Suppressor macrophage treated with lipopolysaccharide for 4 hours (primary cell): ENCODE data around the gene CEP192.
"Not testable (repeated sequence)": the region's sequence is repeated elsewhere in the genome, so short reads cannot be mapped to it uniquely, and the experiment has no call there.

ENCODE experiments used
- DNase-seq: peaks from one replicate; pipeline ENCODE4 v3.0.0-alpha.2; 2020

The CEP192 gene

GRCh38 chr18:13036622-13037320 lies 45.6 kb downstream of the CEP192 start:
- no peak for DNase-seq

- no peak for DNase-seq
These were observed 48.6 kb downstream of the CEP192 start for GRCh38 chr18:13039806-13040205.

GRCh38 chr18:13043066-13043465 lies 51.9 kb downstream of the CEP192 start:
- DNase-seq = no peak

GRCh38 chr18:13048061-13048595 lies 57.0 kb downstream of the CEP192 start:
- DNase-seq = peak; percentile 50

GRCh38 chr18:13051159-13051558 lies 60.0 kb downstream of the CEP192 start:
- no peak for DNase-seq

- peak; percentile 33 for DNase-seq
These were observed 60.8 kb downstream of the CEP192 start for GRCh38 chr18:13051950-13052349.

GRCh38 chr18:13054336-13054735 lies 63.2 kb downstream of the CEP192 start:
- no peak for DNase-seq

- DNase-seq = no peak
These were observed 70.5 kb downstream of the CEP192 start for GRCh38 chr18:13061630-13062189.

- peak; percentile 22 for DNase-seq
These were observed 76.0 kb downstream of the CEP192 start for GRCh38 chr18:13067124-13067523.

GRCh38 chr18:13067966-13068365 lies 76.8 kb downstream of the CEP192 start:
- DNase-seq = no peak

- no peak for DNase-seq
These were observed 79.3 kb downstream of the CEP192 start for GRCh38 chr18:13070460-13070859.

GRCh38 chr18:13076886-13077285 lies 85.7 kb downstream of the CEP192 start:
- DNase-seq = no peak

GRCh38 chr18:13077473-13077872 lies 86.3 kb downstream of the CEP192 start:
- DNase-seq = no peak

- not testable (repeated sequence) for DNase-seq
These were observed 86.9 kb downstream of the CEP192 start for GRCh38 chr18:13078065-13078464.

GRCh38 chr18:13086906-13087305 lies 95.7 kb downstream of the CEP192 start:
- no peak for DNase-seq

- DNase-seq = no peak
These were observed 104.3 kb downstream of the CEP192 start for GRCh38 chr18:13095466-13095865.

GRCh38 chr18:13096232-13096631 lies 105.1 kb downstream of the CEP192 start:
- DNase-seq = no peak

- no peak for DNase-seq
These were observed 105.6 kb downstream of the CEP192 start for GRCh38 chr18:13096719-13097118.

GRCh38 chr18:13098104-13098503 lies 106.9 kb downstream of the CEP192 start:
- not testable (repeated sequence) for DNase-seq

- DNase-seq = no peak
These were observed 108.0 kb downstream of the CEP192 start for GRCh38 chr18:13099113-13099512.

- DNase-seq = no peak
These were observed 109.9 kb downstream of the CEP192 start for GRCh38 chr18:13100942-13101658.

GRCh38 chr18:13101659-13102197 lies 110.6 kb downstream of the CEP192 start:
- DNase-seq = no peak

- no peak for DNase-seq
These were observed 112.2 kb downstream of the CEP192 start for GRCh38 chr18:13103366-13103765.

- no peak for DNase-seq
These were observed 113.9 kb downstream of the CEP192 start for GRCh38 chr18:13105059-13105458.
